ENCODE data around the gene PUS10.
"Not testable (repeated sequence)": the region's sequence is repeated elsewhere in the genome, so short reads cannot be mapped to it uniquely, and the experiment has no call there.

The PUS10 gene

GRCh38 chr2:60987041-60987440, 31.0 kb downstream of the PUS10 start:
- Histone ChIP-seq H3K79me2 (no peaks in the 10 kb centered on the region), H3K4me2 (ENCODE audit: low read length) (no peak overlapping the region), H3K9me3 (ENCODE audit: control insufficient read depth, low read length) (no peaks in the 10 kb centered on the region), H3K4me3 (ENCODE audit: low read depth, low read length) (no peak overlapping the region), H3K4me1 (no peaks in the 10 kb centered on the region), H3K36me3 (ENCODE audit: control insufficient read depth, insufficient read depth, low read length) (no peaks in the 10 kb centered on the region), H3K27ac (no peak overlapping the region), H3K9ac (no peak overlapping the region), H2AFZ (no peak overlapping the region), H3K27me3 (ENCODE audit: control insufficient read depth, insufficient read depth, low read length) (no peaks in the 10 kb centered on the region)
- TF ChIP-seq CTCF (IDR thresholded peaks at IDR 0.05), result no peak

GRCh38 chr2:60984720-60985119, 33.3 kb downstream of the PUS10 start:
- Histone ChIP-seq H3K4me1 (no peaks in the 10 kb centered on the region), H3K9ac (no peak overlapping the region), H3K9me3 (ENCODE audit: control insufficient read depth, low read length) (no peaks in the 10 kb centered on the region), H2AFZ (no peak overlapping the region), H3K36me3 (ENCODE audit: control insufficient read depth, insufficient read depth, low read length) (no peaks in the 10 kb centered on the region), H3K27me3 (ENCODE audit: control insufficient read depth, insufficient read depth, low read length) (no peaks in the 10 kb centered on the region), H3K4me3 (ENCODE audit: low read depth, low read length) (no peak overlapping the region), H3K79me2 (no peaks in the 10 kb centered on the region), H3K4me2 (ENCODE audit: low read length) (no peak overlapping the region), H3K27ac (no peak overlapping the region)
- no peak for TF ChIP-seq CTCF (IDR thresholded peaks at IDR 0.05)

- H3K4me3 ChIP-seq (ENCODE audit: low read depth, low read length); H3K4me2 ChIP-seq (ENCODE audit: low read length); H3K9me3 ChIP-seq (ENCODE audit: control insufficient read depth, low read length); H3K9ac ChIP-seq; H3K36me3 ChIP-seq (ENCODE audit: control insufficient read depth, insufficient read depth, low read length); H3K27me3 ChIP-seq (ENCODE audit: control insufficient read depth, insufficient read depth, low read length); H2AFZ ChIP-seq; H3K4me1 ChIP-seq; H3K27ac ChIP-seq; H3K79me2 ChIP-seq: not testable (repeated sequence)
Observed at GRCh38 chr2:60982066-60982465, 36.0 kb downstream of the PUS10 start.

GRCh38 chr2:60980071-60980815, 37.8 kb downstream of the PUS10 start:
- Histone ChIP-seq H3K9ac (no peak overlapping the region), H3K4me1 (no peaks in the 10 kb centered on the region)

GRCh38 chr2:60979231-60979630, 38.8 kb downstream of the PUS10 start:
- Histone ChIP-seq H3K27ac (no peak overlapping the region), H3K27me3 (ENCODE audit: control insufficient read depth, insufficient read depth, low read length) (no peaks in the 10 kb centered on the region), H3K4me2 (ENCODE audit: low read length) (no peak overlapping the region), H2AFZ (no peak overlapping the region), H3K79me2 (peaks cover 2% of the 10 kb centered on the region), H3K4me1 (no peaks in the 10 kb centered on the region), H3K9ac (no peak overlapping the region), H3K4me3 (ENCODE audit: low read depth, low read length) (no peak overlapping the region), H3K36me3 (ENCODE audit: control insufficient read depth, insufficient read depth, low read length) (no peaks in the 10 kb centered on the region), H3K9me3 (ENCODE audit: control insufficient read depth, low read length) (no peaks in the 10 kb centered on the region)
- TF ChIP-seq CTCF (IDR thresholded peaks at IDR 0.05), result no peak

More at GRCh38 chr2:60980071-60980815, 37.8 kb downstream of the PUS10 start:
- no peaks in the 10 kb centered on the region for H3K79me2 ChIP-seq
- H3K9me3 ChIP-seq (ENCODE audit: control insufficient read depth, low read length), result no peaks in the 10 kb centered on the region
- no peak overlapping the region for H3K4me3 ChIP-seq (ENCODE audit: low read depth, low read length)
- H3K4me2 ChIP-seq (ENCODE audit: low read length), result no peak overlapping the region
- H3K36me3 ChIP-seq (ENCODE audit: control insufficient read depth, insufficient read depth, low read length), result no peaks in the 10 kb centered on the region
- no peak overlapping the region for H3K27ac ChIP-seq
- no peak overlapping the region for H2AFZ ChIP-seq
- no peak for TF ChIP-seq CTCF (IDR thresholded peaks at IDR 0.05)
- H3K27me3 ChIP-seq (ENCODE audit: control insufficient read depth, insufficient read depth, low read length), result no peaks in the 10 kb centered on the region

Measured in parathyroid adenoma (tissue), 2 donors.